Astrocyte (in vitro differentiated cells and primary cell): ENCODE measurements around the gene CDH18. TPM values are rescaled to one million over a fixed set of nuclear protein-coding genes. Genes with fewer than 3 reads are reported as not detected.

Experiments
- DNase-seq: peaks from one replicate; pipeline ENCODE4 v3.0.0-alpha.2; 2010; ENCODE audit warnings: low read depth
- FAIRE-seq: peaks from 2 replicates; lab custom pipeline; 2011; peaks lifted over from hg19 to GRCh38; lab: Jason Lieb, UNC
- H2AFZ ChIP-seq: 2 replicates; pipeline ENCODE4 v1.6.0; 2012; ENCODE audit warnings: low read depth, low read length, inconsistent platforms
- H3K27ac ChIP-seq: 2 replicates; pipeline ENCODE4 v1.5.1; 2011; ENCODE audit warnings: low read depth, low read length, inconsistent platforms
- H3K27me3 ChIP-seq: 2 replicates; pipeline ENCODE4 v1.6.0; 2011; ENCODE audit warnings: low read length, inconsistent platforms; ENCODE audit not compliant: insufficient read depth
- H3K36me3 ChIP-seq: 2 replicates; pipeline ENCODE4 v1.5.1; 2011; ENCODE audit warnings: low read length, inconsistent platforms; ENCODE audit not compliant: insufficient read depth
- H3K4me1 ChIP-seq: 2 replicates; pipeline ENCODE4 v1.5.1; 2011; ENCODE audit warnings: low read length, inconsistent platforms; ENCODE audit not compliant: insufficient read depth
- H3K4me2 ChIP-seq: 2 replicates; pipeline ENCODE4 v1.6.0; 2012; ENCODE audit warnings: low read length, inconsistent platforms
- H3K4me3 ChIP-seq: 2 replicates; pipeline ENCODE4 v1.5.1; 2011; ENCODE audit warnings: low read depth, mild to moderate bottlenecking, low read length, inconsistent platforms; ENCODE audit not compliant: insufficient read depth
- H3K79me2 ChIP-seq: 2 replicates; pipeline ENCODE4 v1.6.0; 2012; ENCODE audit warnings: mild to moderate bottlenecking, low read length, inconsistent platforms; ENCODE audit not compliant: insufficient read depth
- H3K9ac ChIP-seq: 2 replicates; pipeline ENCODE4 v1.6.0; 2012; ENCODE audit warnings: mild to moderate bottlenecking, low read length, inconsistent platforms
- H3K9me3 ChIP-seq: 2 replicates; pipeline ENCODE4 v1.5.1; 2012; ENCODE audit warnings: low read depth, mild to moderate bottlenecking, low read length, inconsistent platforms; ENCODE audit not compliant: insufficient read depth
- H4K20me1 ChIP-seq: 2 replicates; pipeline ENCODE4 v1.6.0; 2012; ENCODE audit warnings: low read length, inconsistent platforms; ENCODE audit not compliant: insufficient read depth
- H3K27ac Mint-ChIP-seq: one replicate; pipeline ENCODE4 v1.8.0; 2021; ENCODE audit warnings: mild to moderate bottlenecking, mixed read lengths; ENCODE audit not compliant: unreplicated experiment
- H3K27me3 Mint-ChIP-seq: one replicate; pipeline ENCODE4 v1.8.0; 2021; ENCODE audit warnings: low read depth, mixed read lengths; ENCODE audit not compliant: unreplicated experiment
- H3K36me3 Mint-ChIP-seq: one replicate; pipeline ENCODE4 v1.8.0; 2021; ENCODE audit warnings: low read depth, mixed read lengths; ENCODE audit not compliant: unreplicated experiment
- H3K4me1 Mint-ChIP-seq: one replicate; pipeline ENCODE4 v1.8.0; 2021; ENCODE audit warnings: low read depth, mixed read lengths; ENCODE audit not compliant: unreplicated experiment
- H3K4me3 Mint-ChIP-seq: one replicate; pipeline ENCODE4 v1.8.0; 2021; ENCODE audit warnings: mild to moderate bottlenecking, moderate library complexity, mixed read lengths; ENCODE audit not compliant: unreplicated experiment
- H3K9me3 Mint-ChIP-seq: one replicate; pipeline ENCODE4 v1.8.0; 2021; ENCODE audit warnings: mild to moderate bottlenecking, mixed read lengths; ENCODE audit not compliant: unreplicated experiment
- CTCF ChIP-seq: IDR thresholded peaks from 2 replicates; pipeline ENCODE4 v1.5.1; 2011; ENCODE audit warnings: low read depth, mild to moderate bottlenecking, inconsistent platforms, low read length, moderate library complexity; ENCODE audit not compliant: insufficient read depth
- EZH2 ChIP-seq: IDR thresholded peaks from 2 replicates; pipeline ENCODE4 v1.6.1; 2012; ENCODE audit warnings: mild to moderate bottlenecking, low read length, inconsistent platforms; ENCODE audit not compliant: insufficient read depth
- total RNA-seq: library from RNA; stranded (reverse); gene quantifications from 2 replicates; pipeline ENCODE4 v1.2.1, GENCODE V29; 2021

Gene CDH18
- total RNA-seq, 1 donor from 2014 or later = not detected

DNA sequence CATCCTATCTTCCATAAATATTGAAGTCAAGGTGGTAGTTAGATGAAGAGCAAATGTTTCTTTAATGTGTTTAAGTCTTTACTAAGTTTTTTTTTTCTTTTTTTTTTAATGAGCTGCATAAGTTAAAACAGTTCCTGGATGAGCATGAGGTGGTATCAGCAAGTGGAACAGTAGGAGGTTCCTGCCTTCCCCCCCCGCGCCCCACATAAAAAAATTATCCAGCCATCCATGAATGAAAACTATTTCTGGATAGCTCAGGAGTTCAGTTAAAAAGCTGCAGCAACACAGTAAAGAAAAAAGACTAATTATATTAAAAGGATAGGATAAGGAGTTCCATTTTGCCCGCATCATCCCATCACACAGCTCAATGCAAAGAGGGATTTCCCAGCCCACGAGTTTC, 349.5 kb downstream of the CDH18 start:
- H3K4me2 ChIP-seq = no peak overlapping the region
- Mint-ChIP-seq H3K27ac (no peak overlapping the region), H3K9me3 (no peaks in the 10 kb centered on the region), H3K27me3 (no peaks in the 10 kb centered on the region), H3K4me1 (no peaks in the 10 kb centered on the region), H3K4me3 (no peak overlapping the region), H3K36me3 (no peaks in the 10 kb centered on the region)
- TF ChIP-seq EZH2 (no peak), CTCF (no peak)
- no peak overlapping the region for H3K27ac ChIP-seq
- no peaks in the 10 kb centered on the region for H4K20me1 ChIP-seq
- no peaks in the 10 kb centered on the region for H3K36me3 ChIP-seq
- DNase-seq = no peak
- no peak for FAIRE-seq
- H3K27me3 ChIP-seq = no peaks in the 10 kb centered on the region
- no peaks in the 10 kb centered on the region for H3K4me1 ChIP-seq
- H3K4me3 ChIP-seq = no peak overlapping the region
- H3K79me2 ChIP-seq = no peaks in the 10 kb centered on the region
- no peak overlapping the region for H2AFZ ChIP-seq
- H3K9me3 ChIP-seq = no peaks in the 10 kb centered on the region
- no peak overlapping the region for H3K9ac ChIP-seq

DNA sequence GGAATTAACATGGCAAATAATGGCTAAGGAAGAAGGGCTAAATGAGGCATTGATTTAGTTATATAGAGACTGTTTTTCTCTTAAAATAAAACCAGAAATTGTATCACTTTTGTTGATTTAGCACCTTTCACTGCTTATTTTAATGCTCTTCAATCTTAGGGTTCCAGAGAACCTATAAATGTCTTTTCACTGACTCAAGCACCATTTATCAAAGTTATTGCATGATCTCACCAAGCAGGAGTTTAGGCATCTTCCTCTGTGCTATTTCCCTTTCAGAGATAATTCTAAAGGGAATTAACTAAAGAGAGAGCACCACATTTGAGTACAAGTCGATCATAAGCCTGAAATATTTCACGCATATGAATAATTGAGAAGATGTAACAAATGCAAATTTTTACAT, 357.1 kb downstream of the CDH18 start:
- no peaks in the 10 kb centered on the region for H3K79me2 ChIP-seq
- Mint-ChIP-seq H3K36me3 (no peaks in the 10 kb centered on the region), H3K27ac (no peak overlapping the region), H3K9me3 (no peaks in the 10 kb centered on the region), H3K4me3 (no peak overlapping the region), H3K4me1 (no peaks in the 10 kb centered on the region), H3K27me3 (no peaks in the 10 kb centered on the region)
- H3K4me3 ChIP-seq = no peak overlapping the region
- H3K36me3 ChIP-seq = no peaks in the 10 kb centered on the region
- H4K20me1 ChIP-seq = no peaks in the 10 kb centered on the region
- H3K4me1 ChIP-seq = no peaks in the 10 kb centered on the region
- H3K9me3 ChIP-seq = no peaks in the 10 kb centered on the region
- H3K4me2 ChIP-seq = no peak overlapping the region
- H3K27me3 ChIP-seq = no peaks in the 10 kb centered on the region
- FAIRE-seq (no peak), DNase-seq (peak; percentile 6)
- H3K27ac ChIP-seq = no peak overlapping the region
- no peak overlapping the region for H2AFZ ChIP-seq
- no peak for TF ChIP-seq CTCF
- no peak for TF ChIP-seq EZH2
- H3K9ac ChIP-seq = no peak overlapping the region

GRCh38 chr5:19626211-19626610, 361.8 kb downstream of the CDH18 start:
- Mint-ChIP-seq H3K27ac (no peak overlapping the region), H3K27me3 (no peaks in the 10 kb centered on the region), H3K4me1 (no peaks in the 10 kb centered on the region), H3K36me3 (no peaks in the 10 kb centered on the region), H3K4me3 (no peak overlapping the region), H3K9me3 (no peaks in the 10 kb centered on the region)
- FAIRE-seq (no peak), DNase-seq (peak; percentile 16)
- Histone ChIP-seq H3K36me3 (no peaks in the 10 kb centered on the region), H3K9ac (no peak overlapping the region), H3K4me2 (no peak overlapping the region), H3K9me3 (no peaks in the 10 kb centered on the region), H3K27me3 (no peaks in the 10 kb centered on the region), H3K4me1 (no peaks in the 10 kb centered on the region), H3K4me3 (no peak overlapping the region), H2AFZ (no peak overlapping the region), H3K79me2 (no peaks in the 10 kb centered on the region), H4K20me1 (no peaks in the 10 kb centered on the region), H3K27ac (no peak overlapping the region)
- TF ChIP-seq CTCF (no peak), EZH2 (no peak)
